Dermis blood vessel endothelial cell (primary cell): ENCODE measurements around the gene EXD3. TPM values are rescaled to one million over a fixed set of nuclear protein-coding genes. Genes with fewer than 3 reads are reported as not detected.

Experiments
- DNase-seq: peaks from one replicate; pipeline ENCODE4 v3.0.0; 2010
- total RNA-seq: library from RNA; depleted of rRNA; stranded (reverse); fragments of >200 nt; gene quantifications from 2 replicates; pipeline ENCODE4 v1.2.3, GENCODE V29; 2014

Gene EXD3
- total RNA-seq, 1 donor from 2014 or later: 43.1 TPM

DNA sequence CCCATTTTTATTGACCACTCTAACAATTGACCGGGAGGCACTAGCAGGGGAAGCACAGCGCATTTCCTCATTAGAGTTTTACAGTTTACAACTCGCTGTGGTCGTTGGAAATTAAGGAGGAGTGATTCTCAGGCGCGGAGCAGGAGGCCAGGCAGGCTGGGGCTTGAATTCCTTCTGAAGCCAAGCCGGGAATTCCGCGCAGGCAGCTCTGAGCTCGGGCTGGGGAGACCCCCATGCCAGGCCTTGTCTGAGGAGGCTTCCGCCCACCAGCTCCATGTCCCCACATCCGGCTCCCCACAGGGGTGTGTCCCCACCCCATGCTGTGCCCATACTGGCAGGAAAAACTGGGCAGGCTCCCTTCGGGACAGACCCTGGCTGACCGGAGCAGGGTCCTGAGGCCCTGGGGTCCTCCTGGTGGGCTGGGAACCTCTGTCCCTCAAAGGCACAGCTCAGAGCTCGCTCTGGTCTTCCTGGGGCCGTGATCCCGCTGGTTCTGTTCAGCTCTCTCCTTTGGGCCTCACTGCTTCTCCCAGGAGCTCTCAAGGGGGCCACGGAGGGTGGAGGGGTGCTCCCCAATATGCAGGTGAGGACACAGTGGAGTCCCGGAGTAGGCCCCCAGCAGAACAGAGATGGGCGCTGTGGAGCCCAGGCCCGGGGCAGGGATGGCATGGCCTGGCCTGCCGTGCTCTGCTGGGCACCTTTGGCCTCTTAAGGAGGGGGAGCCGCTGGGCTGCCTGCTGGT lies 119.6 kb downstream of the EXD3 start:
- peak; percentile 63 for DNase-seq

- no peak for DNase-seq
Observed at GRCh38 chr9:137302449-137303150, 120.4 kb downstream of the EXD3 start.

- DNase-seq: peak; percentile 93
Observed at GRCh38 chr9:137302118-137302448, 120.9 kb downstream of the EXD3 start, which contains the start of gene NRARP. TSS of gene NRARP (minus strand) at chr9:137302271. CDS start at chr9:137301928, 343 bp downstream.

GRCh38 chr9:137301081-137301947 lies 121.6 kb downstream of the EXD3 start:
- peak; percentile 68 for DNase-seq

DNA sequence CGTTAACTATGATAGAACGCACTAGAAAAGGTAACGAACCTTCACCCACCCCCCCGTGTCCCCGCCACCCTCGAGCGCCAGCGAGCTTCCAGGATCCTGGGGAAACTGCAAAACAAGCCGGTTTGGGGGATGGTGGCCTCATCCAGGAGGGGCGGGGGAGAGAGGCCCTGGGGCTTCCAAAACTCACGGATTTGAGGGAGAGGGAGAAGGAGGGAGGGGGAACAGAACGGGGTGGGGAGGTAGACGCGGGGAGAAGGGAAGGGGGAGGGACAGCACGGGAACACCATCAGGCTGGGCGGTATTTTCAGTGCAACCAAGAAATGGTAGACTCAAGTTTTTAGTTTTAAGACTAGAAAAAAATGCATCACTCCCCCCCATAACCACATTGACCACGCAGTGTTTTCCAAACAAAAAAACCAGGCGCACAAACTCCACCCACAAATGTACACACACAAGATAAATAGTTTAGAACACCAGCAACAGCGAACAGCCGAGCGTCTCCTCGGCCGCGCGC lies 122.3 kb downstream of the EXD3 start:
- peak; percentile 62 for DNase-seq

DNA sequence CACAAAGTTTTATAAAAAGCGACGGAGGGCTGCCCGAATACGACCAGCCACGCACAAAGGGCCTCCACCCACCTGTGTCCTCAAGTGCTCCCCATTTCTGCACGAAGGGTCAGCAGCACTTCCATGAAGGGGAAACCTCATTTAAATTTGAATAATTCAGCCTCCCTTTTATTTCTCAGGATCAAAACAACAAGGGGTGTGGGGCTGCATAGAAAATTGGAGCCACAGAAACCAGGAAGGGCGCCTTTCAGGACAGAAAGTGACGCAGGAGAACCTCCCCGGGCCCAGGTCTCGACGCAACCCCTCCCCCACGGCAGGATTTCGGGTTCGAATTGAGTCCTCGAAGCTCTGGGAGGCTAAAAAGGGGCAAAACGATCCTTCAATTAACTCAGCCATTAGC lies 123.0 kb downstream of the EXD3 start:
- DNase-seq: peak; percentile 63

DNA sequence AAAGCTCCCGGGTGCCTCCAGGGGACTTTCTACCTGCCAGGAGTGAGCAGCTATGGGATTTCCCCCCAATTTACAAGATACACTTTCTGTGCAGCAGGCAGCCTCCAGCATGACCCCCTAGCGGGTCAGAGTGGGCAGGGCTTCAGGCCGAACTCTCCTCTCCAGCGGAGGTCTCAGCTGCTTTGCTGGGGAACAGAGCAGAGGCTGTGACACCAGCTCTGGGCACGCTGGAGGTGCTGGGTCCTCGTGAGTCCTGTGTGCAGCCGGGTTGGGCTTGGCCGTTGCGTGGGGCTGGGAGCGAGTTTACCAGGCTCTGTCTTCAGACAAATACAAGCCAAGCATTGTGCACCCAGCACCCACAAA lies 123.8 kb downstream of the EXD3 start:
- peak; percentile 41 for DNase-seq

DNA sequence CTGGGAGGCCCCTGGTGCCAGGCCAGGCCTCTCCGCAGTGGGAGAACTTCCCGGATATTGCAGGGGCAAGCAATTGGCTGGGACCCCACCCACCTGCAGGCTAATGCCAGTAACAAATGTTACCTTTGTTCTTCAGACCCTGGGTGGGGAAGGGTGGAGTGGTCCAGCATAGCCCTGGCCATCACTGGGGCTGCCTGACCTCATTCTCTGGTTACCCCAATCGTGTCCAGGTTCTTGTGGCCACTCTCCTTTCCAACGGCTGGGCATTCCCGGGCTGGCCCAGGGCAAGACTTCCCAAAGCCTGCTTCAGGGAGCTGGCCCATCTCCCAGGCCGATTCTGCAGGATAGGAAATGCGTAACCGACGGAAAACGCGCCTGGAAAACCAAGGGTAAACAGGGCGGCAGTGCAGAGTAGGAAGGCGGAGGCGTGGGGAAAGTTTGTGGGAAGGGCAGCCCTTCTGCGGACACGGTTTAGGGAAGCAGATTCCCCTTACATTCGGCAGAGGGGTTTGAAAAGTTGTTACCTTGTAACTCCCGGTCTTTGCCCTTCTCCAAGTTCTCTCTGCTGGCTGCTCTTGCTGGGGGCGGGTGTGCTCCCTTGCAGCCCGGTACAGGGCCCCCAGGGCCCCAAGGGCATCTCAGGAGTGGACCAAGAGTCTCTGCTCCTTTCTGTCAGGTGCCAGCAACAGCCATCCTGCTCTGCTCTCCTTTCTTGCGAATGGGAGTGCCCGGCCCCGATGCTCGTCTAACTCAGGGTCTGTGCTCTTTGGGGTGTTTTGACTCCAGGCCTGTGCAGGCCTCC lies 124.4 kb downstream of the EXD3 start:
- DNase-seq: peak; percentile 95

GRCh38 chr9:137297966-137298365 lies 125.0 kb downstream of the EXD3 start:
- peak; percentile 40 for DNase-seq

DNA sequence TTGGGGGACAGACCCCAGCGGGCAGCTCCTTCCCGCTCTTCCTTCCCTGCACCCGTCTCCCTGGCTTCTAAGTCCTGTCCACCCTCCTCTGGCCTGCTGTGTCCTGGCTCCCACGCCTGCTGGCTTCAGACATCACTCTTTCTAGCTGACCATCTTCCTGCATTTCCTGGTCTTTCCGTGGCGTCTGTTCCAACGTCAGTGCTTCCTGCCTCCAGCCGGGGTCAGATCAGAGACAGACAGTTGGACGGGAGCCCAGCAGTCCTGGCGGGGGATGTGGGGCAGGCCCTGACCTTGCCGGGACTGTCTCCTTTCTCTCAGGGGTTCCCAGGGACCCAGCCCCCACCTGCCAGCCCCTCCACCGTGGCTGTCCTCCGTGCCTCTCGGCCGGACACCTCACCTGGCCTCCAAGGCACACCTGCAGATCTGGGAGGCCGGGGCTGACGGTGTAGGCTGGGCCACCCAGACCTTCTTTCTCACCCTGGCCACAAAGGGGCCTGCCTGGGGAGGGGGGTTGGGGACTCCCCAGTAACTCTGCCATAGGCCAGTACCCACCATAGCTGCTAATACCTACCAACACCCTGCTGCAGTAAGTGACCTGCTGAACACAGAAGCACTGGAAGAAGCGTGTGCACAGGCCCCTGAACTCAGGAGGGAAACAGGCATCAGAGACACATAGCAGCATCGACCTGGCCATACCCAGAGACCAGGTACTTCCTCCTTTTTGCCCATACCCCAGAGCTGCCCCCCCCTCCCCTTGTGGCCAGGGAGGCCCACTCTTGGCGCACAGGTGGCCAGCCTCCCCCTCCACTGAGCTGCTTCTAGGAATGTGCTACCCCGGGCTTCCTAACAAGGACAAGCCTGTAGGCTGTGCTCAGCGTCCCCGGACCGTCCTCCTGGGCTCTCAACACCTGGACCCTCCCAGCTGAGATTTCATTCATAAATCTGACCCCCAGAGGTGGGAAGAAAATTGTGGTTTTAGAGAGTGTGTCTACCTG lies 126.0 kb downstream of the EXD3 start:
- peak; percentile 96 for DNase-seq

- DNase-seq: peak; percentile 46
Observed at GRCh38 chr9:137295849-137296669, 126.9 kb downstream of the EXD3 start.

DNA sequence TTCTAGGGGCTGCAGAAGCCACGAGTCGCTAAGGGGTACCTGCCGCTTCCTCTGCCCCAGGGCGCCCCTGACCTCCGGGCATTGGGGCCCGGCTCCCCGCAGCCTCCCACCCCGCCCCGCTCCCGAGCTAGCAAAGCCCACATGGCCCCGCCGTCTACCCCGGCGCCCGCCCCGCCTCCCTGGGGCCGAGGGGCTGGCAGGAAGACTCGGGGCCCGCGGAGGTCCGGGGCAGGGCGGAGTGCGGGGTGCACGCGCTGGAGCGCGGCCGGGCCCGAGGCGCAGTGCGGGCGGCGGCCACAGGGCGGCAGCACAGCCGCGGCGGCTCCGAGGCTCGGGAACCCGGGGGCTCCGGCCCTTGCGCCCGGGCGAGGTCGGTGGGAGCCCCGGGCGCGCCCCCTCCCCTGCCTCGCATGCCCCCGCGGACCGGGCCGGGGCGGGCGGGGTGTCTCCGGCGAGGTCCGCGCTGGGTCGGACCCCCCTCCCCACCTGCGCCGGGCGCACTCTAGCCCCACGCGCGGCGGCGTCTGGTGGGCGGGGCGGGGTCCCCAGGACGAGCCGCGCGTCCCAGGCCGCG lies 127.6 kb downstream of the EXD3 start:
- DNase-seq: peak; percentile 67

DNA sequence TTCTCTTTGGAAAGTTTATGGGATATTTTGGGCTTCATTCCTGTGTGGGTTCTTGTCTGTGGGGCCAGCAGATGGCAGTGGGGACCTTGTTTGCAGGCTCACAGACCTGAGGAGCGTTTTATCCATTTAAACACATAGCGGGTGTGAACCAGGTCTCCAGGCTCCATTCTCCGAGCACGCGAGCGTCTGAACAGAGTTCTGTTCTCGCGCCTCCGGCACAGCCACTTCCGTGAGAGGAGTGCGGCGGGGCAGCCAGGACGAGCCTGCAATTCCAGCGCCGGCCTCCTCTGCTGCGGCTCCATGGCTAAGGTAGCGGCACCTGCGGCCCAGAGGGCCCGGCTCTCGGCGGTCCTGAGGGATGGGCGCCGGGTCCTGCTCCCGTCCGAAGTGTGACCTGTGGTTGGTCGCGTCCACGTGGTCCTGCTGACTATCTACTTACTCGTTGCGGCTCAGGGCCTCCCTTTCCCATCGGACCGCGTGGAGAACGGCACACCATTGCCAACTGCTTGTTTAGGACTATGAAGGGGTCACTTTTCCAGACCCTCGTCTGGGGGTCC lies 128.2 kb downstream of the EXD3 start:
- DNase-seq: peak; percentile 80

GRCh38 chr9:137294091-137294680 lies 128.8 kb downstream of the EXD3 start:
- DNase-seq: peak; percentile 81

GRCh38 chr9:137293482-137294090 lies 129.4 kb downstream of the EXD3 start:
- no peak for DNase-seq

DNA sequence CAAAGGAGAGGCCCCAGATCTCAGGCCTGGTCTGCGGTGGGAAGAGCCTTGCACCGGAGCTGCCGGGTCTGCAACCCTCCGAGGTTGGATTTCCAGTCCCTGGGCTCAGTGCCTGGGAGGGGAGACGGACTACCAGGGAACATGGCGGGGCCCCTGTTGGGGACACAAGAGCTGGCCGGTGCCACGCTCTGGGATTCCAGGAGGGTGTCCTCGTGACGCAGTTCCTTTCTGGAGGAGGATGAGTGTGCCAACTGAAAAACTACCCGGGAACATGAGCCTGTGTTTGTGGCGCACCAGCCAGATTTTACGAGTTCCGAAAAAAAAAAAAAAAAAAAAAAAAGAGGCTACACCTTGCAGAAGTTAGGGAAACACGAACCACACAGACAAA lies 129.9 kb downstream of the EXD3 start:
- no peak for DNase-seq

DNA sequence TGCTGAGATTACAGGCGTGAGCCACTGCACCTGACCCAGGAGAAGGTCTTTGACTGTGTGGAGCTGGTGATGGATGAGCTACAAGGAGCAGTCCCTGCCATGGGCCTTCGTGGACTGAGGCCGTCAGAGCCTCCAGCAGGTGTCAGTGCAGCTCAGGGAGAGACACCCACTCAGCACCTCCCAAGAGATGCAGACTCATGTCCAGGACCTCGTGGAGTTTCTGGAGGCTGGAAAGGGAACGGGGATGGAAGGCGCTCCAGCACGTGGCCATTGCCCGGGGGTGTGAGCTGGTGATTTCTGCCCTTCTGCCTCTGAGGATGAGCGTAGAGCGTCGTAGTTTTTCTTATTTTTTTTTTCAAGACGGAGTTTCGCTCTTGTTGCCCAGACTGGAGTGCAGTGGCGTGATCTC lies 136.0 kb downstream of the EXD3 start:
- DNase-seq: peak; percentile 92

DNA sequence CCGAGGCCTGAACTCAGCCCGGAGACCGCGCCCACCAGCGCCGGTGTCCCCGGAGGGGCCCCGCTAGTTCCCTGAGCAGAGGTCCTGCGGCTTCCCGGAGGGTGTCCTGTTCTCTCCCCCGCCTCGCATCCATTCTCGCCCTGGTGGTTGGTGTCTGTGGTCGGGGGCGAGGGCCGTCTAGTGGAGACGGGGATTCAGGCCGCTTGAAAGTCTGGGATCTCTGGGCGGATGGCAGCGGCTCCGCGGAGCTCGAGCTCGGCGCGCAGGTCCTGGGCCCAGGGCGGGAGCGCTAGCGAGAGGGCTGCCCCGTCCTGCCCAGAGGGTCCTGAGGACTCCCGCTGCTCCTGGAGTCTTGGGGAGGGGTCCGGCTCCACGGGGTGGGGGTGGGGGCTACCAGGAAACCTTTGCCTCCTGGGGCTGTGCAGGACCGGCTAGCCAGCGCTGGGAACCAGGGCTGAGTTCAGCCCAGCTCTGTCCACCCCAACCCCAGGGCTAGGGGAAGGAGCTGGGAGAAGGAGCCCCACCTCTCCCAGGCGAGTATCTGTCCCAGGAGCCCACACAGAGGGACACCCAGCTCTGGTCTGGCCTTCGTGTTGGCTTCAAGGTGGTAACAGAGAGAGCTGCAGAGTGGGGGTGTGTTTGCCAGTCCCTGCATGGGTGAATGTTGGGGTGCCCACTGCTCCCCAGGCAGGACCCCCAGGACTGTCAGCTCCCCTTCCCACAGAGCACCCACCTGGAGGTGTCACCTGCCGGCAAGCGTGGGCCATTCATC lies 141.4 kb downstream of the EXD3 start:
- DNase-seq: no peak
